Inflammatory macrophage treated with lipopolysaccharide for 4 hours (primary cell): Measurements from ENCODE around the gene MGRN1.

Source experiments
- DNase-seq: peaks from one replicate; pipeline ENCODE4 v3.0.0-alpha.2; 2020

Gene MGRN1

DNA sequence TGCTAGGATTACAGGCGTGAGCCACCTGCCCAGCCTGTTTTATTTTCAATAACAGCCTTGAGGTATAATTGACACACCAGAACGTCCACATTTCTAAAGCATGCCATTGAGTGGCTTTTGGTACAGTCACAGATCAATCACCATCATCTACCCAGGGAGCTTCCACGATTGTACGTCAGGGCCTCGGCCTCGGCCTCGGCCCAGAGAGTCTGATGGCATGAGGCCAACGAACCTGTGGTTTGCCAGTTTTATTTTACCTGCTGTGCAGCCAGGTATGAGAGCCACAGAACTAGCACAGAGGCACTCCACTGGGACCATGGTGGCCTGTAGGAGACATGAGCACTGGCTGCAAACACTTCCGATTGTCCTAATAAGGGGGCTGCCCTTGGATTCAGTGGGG is 18.3 kb upstream of the MGRN1 start:
- DNase-seq, result no peak

DNA sequence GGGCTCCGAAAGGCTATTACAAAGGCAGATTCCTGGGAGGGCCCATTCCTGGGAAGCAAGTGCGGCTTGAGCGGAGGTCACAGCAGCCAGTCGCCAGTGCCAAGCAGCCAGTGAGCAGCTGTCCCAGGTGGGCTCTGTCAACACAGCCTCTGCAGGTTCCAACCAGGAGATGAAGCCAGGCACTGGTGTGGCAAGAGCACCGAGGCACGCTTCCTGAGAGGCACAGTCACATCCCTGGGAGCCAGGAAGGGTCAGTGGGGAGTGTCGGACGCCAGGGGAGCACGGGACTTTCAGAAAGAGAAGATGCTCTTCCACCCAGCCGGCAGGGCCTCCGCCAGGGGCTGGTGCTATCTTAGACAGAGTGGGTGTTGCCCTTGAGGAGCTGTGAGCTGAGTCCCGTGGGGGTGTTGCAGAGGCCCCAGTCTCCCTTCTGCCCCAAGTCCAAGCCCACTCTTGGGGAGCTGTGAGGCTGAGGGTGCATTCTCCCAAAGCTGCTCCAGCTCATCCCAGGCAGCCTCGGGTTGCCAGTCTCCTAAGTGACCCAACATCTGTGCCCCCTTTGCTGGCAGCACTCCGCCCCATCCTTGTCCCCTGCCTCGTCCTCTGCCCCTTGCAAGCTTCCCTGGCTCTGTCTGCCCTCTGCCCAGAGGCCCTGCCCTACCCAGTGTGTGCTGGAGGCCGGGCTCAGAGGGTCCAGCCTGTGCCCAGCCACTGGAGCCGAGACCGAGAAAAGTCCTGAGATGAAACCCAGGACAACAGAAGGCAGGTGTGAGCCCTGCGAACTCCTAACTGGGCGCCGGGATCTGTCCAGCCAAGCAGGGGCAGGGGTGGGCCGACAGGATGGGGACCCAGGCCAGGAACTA is 16.6 kb upstream of the MGRN1 start:
- DNase-seq, result no peak

DNA sequence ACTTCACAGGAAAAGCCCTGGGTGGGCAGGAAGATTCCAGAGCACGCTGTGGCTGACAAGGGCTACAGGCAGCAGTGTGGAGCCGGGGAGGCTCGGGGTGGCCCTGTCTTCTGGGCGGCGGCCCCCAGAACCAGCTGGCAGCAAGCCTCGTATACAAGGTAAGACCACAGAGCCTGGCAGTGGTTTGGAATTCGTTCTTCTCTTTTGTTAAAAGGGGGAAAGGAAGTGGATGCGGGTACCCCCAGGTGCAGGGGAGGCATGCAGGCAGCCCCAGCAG is 16.0 kb upstream of the MGRN1 start:
- no peak for DNase-seq

DNA sequence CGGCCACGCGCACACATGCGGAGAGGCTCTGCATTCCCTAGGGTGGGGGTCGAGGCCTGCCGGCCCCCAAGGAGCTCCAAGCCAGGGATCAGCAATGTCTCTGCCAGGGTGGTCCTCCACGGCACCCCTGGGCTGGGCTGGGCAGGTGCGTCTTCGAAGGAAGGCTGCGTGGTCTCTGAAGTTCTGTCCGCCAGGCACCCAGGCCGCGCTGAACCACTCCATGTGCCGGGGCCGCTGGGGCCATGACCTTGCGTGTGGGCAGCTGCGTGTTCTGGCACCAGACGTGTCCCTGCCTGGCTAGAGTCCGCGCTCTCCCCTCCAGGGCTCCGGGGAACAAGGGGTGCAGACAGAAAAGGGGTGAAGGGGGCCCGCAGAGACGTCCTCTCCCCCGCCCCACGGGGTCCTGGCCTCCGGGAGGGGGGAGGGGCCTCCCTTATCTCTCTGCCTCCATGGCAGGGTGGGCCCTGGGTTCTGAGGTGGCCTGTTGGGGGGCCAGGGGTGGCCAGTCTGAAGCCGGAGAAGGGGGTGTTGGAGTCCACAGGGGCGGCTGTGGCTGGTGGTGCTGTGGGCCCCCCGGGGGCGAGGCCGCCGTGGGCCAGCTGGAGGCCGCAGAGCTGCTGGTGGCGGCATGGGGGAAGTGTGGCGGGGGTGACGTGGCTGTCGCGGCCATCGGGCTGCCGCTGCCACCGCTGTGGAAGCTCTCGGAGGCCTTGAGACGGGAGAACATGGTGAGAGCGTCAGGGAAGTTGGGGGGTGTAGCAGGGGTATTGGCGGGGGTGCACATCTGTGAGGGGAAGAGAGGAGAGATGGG is 15.2 kb upstream of the MGRN1 start:
- DNase-seq, result no peak

DNA sequence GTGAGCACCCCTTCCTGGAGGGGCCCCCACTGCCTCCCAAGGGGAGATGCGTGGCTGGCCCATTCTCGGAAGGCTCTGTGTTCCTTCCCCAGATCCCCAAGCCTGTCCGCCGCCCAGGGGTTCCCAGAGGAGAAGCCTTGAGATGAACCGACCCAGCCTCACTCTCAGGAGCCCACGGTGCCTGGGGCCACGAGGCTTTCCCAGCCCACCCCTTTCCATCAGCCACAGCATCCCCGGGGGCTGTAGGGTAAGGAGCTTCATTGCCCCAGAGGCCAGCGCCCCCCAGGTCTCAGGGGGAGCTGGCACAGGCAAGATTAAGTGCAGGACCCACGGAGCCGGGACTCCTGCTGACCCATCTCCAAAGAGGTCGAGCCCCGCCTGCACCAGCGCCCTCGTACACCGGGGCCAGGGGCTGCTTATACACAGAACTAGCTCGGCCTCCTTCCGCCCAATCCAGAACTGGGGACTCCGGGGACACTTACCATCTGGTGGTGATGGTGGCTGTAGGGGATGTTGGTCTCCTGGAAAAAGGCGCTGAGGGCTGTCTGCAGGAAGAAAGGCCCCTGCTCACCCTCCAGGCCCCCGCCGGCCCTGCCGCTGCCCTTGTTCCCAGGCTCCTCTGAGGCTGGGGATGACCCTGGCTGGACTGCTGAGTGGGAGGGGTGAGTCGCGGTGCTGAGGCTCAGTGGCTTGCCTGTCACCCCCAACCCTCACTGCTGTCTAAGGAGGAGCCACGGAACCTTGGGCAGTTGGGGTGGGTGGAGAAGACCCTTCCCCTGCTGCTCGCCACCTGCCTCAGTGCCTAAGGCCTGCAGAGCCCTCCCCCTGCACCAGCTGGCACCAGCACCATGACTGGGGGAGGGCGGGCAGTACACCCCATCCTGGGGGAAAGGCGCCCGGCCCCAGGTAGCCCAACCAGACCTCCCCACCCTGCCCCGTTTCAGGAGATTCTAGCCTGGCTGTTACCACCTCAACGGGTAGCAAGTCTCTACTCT is 14.3 kb upstream of the MGRN1 start:
- DNase-seq, result no peak

DNA sequence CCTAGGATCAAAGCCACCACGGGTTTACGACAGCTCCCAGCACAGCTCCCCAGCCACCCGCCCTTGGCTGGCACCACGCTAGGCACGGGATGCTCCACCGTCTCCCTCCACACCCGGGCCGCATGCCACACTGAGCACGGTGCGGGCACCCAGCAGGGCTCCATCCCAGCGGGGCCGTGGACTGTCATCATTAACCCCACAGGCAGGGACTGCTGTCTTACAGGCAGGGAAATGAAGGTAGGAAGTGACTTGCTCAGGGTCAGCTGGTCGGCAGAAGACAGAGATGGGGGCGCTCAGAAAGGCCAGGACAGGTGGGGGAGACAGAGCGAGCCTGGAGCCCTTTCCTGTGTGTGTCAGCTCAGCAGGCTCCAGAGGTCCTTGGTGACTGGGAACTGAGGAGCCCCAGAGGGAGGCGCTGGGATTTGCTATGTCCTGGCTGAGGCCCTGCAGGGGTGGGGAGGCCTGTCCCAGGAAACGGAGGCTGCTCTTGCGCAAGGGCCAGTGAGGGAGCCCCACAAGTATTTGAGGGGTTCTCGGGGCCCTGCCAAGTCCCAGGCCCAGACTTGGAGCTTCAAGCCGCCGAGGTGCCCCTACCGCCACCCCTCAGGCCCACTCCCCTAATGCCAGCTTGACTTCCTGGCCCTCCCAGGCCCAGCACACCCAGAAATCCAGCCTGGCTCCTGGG is 13.1 kb upstream of the MGRN1 start:
- DNase-seq, result no peak

DNA sequence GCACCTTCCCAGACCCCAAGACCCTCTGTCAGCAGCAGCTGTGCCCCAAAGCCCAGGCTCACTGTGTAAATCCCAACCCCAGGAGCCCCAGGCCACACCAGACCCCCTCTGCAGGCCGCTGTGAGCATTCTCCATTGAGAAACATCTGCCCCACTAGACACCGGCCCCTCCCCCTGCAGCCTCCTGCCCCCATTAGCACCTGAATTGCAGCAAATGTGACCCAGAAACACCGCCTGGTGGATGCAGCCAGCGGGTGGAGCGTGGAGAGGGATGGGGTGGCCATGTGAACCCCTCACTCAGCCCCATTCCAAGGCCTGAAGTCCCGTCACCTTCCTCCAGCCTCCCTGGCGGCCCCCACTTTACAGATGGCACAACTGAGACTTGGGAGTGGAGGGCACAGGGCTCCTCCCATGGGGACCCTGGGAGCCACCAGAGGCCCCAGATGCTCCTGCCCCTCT is 12.1 kb upstream of the MGRN1 start:
- DNase-seq, result no peak

DNA sequence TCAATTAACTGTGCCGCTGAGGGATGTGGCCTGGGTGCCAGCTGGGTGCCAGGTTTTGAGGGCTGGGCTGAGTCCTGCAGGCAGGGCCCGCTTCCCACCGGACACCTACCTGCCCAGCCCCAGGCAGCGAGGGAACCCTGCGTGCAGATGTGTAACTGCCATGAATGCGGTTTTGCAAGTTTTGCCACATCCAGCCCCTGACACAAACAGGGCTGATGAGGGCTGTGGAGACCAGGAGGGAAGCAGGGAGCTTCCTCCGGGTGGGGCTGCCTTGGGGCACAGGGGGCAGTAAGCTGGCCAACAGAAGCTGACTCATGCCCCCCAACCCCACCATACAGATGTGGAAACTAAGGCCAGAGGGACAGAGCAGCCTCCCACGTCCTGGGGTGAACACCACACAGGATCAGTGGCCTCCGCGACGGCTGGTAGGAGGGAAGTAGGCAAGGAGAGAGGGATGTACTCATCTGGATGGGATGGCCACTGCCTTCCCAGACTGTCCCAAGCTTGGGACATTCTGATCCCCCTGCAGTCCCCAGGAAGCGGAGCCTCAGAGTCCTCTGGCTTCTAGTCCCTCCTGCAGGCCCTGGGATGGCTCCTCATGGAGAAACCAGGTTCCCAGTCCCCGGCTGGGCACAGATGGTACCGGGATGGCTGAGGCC is 11.5 kb upstream of the MGRN1 start:
- DNase-seq, result peak; percentile 17

DNA sequence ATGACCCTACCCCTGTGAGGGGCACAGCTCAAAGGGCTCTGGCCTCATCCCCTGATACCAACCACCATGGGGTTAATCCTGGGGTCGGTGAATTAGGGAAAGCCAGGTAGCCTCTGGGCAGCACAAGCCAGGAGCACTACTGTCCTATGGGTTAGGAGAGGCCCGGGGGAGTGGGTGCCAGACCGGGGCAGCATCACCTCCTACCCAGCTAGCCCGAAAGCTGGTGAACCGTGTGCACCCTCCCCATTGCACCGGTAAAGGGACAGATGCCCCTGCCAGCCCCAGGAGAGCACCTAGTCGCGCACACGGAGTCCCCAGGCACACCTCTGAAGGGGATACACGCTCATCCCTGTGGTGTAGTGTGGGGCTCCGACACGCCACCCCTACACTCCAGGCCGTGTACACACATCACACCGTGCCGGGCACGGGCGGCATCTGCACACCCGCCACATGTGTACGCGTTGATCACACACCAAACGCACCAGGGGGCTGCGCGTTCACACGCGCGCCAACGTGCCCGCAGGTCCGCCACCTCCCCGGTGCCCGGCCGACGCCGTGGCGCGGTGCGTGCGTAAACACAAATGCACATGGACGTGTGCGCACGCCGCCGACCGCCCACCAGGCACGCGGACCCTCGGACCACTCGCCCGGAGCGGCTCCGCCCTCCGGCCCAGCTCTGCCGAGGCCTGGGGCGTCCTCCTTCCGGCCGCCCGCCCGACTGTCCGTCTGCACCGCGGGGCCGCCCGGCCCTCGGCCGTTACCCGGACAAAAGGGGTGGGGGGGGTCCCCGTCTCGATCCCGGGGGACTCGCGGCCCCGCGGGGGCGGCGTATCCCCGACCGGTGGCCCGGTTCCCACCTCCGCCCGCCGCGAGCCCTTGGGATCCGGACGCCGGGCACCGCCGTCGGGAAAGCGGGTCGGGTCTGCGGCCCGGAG is 10.7 kb upstream of the MGRN1 start:
- DNase-seq, result peak; percentile 32

DNA sequence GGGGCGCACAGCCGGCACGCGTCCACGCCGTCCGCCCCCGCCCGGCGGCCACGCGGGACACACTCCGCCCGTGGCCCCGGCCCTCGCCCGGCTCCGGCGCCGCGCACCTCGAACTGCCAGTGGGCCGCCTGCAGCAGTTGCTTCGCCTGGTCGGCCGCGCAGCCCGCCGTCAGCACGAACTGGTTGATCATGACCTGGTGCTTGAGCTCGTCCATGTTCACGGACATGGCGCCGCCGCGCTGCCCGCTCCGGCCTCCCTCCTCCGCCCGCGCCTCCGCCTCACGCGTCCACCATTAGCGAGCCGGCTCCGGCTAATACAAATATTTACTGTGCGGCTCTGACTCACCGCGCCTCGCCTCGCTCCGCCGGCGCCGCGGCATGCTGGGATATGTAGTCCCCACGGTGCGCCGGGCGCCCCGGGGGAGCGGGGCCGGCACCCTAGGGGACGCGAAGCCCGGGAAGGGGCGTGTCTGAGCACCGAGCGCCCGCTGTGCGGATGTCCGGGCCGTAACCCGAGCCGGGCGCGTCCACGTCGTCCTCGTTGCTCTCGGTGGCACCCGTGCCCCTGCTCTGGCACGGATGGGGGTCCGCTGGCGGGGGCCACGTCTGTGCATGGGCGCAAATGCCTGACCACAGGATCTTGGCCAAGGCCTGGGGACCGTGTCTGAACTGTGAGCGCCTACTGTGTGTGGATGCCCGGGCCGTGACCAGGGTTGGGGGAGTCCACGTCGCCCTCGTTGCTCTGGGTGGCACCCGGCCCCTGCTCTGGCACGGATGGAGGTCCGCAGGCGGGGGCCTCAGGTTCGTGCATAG is 9.8 kb upstream of the MGRN1 start, which contains the start of gene UBALD1:
Gene UBALD1, minus strand, starts transcription at position 318 of the 813 bp plus-strand sequence. Its CDS starts 91 bp downstream, at position 227.
- peak; percentile 91 for DNase-seq

DNA sequence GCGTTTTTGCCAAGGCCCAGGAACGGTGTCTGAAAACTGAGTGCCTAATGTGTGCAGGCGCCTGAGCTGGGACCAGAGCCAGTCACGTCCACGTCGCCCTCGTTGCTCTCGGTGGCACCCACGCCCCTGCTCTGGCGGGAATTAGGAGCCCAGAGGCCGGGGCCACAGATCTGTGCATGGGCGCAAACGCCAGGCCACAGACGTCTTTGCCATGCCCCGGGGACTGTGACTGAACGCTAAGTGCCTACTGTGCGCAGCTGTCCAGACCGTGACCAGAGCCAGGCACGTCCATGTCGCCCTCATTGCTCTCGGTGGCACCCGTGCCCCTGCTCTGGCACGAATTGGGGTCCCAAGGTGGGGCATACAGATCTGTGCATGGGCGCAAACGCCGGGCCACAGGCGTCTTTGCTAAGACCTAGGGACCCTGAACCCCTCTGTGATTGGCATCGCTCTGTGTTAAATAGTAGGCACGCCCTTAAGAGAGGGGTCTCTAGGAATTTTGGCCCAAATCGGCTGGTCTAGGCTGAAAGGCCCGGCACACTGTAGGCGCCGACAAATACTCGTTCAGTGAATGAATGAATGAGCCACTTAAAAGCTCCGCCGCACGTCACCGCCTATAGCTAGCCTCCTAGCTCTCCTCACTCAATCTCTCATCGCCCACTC is 9.1 kb upstream of the MGRN1 start:
- DNase-seq, result no peak

DNA sequence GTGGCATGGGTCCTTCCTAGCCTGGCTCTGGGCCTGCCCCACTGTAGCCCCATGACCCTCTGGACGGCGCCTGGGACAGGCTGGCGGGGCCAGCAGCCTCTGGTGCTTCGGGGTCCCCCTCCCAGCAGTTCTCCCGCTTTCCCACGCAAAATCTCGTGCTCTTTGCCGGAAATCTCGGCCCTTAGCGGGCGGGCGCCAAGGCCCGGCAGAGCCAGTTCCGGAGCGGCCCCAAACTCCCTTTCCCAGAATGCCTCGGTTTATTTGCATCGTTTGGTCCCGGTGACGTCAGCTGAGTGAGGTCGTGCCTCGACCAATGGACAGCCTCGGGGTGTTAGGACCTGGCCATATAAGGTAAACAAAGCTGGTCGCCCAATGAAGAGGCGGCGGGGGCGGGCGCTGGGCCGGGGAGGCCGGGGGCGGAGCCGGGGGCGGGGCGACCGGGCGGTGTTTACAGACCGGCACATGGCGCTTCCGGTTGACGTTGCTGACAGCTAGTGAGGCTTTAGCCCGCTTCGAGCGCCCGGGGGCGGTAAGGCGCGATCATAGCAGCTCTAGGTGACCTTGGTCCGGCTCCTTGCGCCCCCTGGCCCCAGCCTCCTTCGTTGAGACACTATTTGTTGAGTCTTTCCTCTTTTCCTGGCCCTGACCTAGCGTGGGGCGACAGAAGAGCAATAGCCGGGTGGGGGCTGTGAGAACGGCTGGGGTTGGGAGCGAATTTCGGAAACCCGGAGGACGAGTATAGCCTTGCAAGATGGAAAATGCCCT is 8.4 kb upstream of the MGRN1 start:
- peak; percentile 100 for DNase-seq

DNA sequence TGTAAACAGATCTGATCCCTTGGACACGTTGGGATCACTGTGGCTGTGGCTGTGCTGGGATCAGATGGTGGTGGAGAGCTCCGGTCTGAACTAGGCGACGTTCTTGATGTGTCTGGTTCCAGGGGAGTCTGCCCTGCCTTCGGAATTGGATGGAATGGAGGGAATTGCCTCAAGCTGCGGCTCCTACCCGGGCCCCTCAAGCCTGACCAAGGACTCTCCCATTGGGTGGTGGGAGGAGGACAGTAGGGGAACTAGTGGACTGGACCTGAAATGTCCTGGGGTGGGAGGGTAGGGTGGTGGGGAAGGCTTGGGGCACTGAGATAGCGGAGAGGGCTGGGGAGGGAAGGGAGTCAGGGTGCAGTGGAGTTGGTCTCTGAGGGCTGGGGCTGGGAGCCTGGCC is 6.7 kb upstream of the MGRN1 start:
- DNase-seq, result no peak

DNA sequence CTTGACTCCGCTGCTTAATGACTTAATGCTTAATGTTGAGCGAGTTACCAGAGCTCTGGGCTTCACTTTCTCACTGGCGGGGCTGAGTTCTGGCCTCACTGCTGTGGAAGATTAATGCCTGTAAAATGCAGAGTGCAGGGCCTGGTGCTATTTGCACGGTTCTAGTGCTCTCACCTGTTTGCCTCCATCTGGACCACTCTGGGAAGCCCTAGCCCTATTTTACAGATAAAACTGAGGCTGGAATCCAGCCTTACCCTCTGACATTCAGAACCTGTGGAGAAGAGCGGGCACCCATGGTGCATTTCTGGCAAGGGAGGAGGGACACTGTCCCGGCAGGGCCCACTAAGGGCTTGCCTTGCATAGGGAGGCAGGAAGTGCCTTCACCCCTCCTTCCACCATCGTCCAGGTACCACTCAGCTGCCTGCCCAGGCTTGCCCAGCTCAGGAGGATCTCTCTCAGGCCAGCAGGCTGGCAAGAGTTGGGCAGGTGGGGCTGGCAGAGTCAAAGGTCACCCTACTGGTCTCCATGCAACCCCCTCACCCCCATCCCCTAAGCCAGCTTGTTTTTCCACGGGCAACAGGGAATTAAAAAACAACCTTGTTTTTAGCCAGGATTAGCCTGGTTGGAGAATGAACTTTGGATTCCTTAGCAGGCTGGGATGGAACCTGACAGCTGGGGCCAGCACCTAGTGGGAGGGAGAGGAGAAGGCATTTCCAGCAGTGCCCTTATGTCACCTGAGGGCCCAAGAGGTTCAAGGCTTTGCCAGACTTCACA is 5.8 kb upstream of the MGRN1 start:
- no peak for DNase-seq

DNA sequence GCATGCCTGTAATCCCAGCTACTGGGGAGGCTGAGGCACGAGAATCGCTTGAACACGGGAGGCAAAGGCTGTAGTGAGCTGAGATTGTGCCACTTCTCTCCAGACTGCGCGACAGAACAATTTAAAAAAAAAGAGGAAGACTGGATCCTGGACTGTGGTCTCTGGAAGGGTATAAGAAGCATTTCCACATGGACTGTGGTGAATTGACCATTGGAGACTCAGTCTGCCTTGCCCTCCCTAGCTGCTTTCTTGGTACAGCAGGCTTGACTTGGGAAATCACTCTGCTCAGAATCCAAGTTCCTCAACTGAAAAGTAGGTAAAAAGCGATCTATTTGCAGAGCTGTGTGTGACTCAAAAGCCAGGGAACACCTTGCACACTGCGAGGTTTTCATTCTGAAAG is 1.0 kb upstream of the MGRN1 start:
- DNase-seq, result peak; percentile 63

DNA sequence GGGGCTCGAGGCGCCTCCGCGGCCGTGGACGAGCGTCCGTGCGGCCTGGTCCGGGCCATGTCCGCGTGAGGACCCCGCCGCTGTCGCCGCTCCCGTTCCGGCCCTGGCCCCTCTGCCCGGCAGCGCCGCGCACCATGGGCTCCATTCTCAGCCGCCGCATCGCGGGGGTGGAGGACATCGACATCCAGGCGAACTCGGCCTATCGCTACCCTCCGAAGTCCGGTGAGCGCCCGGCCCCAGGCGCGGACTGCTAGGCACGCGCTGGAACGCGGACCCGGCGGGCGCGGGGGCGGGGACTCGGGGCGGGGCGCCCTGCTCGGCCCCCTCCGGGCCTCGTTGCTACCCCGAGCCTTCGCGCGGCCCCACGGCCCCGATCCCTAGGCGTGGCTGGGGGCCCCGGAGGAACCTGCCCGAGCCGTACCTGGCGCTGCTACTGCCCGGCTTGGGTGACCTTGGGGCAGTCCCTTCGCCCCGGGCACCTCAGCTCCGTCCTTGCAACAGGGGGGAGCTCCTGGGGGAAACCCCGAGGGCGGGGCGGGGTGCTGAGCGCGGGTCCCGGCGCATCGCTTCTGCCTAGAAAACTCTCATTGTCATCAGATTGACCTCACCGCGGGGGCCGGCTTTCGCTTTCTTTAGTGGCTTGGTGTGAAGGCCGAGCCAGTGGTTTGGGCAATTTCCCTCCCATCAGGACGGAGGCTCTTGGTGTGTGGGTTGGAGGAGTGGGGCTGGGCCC is 367 bp downstream of the MGRN1 start:
- DNase-seq, result peak; percentile 97
